DMS153 (cell line): ENCODE data around the gene IL21.
"Not testable (repeated sequence)": the region's sequence is repeated elsewhere in the genome, so short reads cannot be mapped to it uniquely, and the experiment has no call there.

Source experiments
- DNase-seq: peaks from one replicate; lab custom pipeline; 2025; lab: John Stamatoyannopoulos, UW

The IL21 gene

DNA sequence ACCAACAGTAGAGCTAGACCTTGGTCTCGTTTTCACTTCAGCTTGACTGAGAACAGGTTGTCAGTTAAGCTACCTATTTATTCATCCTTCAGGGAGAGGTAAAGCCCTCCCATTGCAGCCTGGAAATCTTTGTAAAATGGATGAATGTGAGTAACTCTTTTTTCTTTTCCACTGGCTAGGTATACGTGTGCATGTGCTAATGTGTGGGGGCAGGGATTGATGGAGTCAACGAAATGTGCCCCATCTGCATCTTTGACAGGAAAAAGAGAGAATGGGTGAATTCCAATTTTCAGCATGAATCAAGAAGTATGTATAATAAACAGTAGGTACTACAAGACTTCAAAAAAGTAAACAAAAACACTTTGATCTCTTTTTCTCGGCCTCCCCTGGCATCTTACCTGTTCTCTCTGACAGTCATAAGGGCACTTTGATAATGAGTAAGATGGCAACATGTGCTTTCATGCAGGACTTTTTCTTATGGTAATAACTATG, at the start of gene IL21:
TSS of gene IL21 (minus strand) at position 51 of the 492 bp plus-strand sequence. CDS start 55 bp downstream, outside the sequence.
- no peak for DNase-seq

GRCh38 chr4:122669911-122670738, 49.3 kb upstream of the IL21 start:
- no peak for DNase-seq

- DNase-seq, result no peak
Measured at GRCh38 chr4:122668241-122668640, 47.4 kb upstream of the IL21 start.

DNA sequence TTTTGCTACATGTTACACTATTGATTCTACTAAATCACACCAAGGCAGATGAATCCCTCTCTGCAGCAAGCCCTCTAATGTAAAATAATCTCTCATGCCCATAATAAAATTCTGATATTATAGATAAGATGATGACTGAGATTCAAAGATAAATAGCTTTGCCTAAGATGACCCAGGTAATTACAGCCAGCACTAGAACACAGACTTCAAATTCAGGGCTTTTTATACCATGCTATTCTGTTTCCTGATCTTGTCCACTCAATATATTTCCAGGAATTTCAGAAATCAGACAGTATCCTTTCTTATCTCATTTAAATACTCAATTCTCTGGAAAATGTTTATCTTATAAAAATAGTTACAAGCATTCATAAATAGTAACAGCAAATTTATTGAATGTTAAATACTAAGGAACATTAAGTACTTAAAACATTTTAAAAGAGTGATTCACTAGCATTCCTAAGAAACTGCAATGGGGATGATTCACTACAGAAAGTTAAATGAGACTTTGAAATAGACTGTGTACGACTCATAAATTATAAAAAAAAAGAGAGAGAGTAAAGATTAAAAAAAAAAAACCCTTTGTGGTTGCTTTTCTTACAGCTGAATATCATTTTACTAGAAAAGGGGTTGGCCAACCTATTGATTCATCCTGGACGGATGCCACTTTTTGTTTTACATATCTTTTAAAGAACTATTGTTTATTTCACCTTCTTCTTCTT, 45.8 kb upstream of the IL21 start:
- no peak for DNase-seq

- no peak for DNase-seq
Measured at GRCh38 chr4:122665161-122665929, 44.5 kb upstream of the IL21 start.

DNA sequence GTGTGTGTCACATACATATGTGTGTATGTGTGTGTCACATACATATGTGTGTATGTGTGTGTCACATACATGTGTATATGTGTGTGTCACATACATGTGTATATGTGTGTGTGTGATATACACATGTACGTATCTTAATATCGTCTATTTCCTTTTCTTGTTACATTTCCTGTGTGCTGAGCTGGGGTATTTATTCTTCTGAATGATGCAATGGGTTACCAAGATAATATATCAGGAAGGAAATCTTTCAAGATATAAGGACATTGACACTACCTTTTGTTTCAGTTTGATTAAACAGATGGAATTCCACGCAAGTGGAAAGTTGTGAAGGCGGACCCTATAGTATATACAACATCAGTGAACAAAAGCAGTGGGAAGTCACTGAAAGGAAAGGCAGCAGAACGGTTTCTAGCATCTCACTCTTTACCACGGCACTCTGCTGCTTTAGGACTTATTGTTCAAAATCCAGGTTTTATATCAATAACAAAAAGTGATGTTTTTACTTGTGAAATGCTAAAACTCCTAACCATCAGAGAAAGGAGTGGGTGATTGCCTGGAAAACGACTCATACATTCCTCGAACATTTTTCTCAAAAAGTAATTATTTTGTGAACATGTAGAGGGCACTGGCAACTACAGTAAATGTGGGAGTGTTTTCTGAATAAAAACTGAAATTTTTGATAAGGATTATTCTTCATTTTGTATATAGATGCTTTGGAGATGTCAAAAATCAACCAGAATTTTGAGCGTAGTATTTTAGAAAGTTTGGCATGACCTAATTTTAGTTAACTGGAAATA, 43.1 kb upstream of the IL21 start:
- DNase-seq, result no peak

DNA sequence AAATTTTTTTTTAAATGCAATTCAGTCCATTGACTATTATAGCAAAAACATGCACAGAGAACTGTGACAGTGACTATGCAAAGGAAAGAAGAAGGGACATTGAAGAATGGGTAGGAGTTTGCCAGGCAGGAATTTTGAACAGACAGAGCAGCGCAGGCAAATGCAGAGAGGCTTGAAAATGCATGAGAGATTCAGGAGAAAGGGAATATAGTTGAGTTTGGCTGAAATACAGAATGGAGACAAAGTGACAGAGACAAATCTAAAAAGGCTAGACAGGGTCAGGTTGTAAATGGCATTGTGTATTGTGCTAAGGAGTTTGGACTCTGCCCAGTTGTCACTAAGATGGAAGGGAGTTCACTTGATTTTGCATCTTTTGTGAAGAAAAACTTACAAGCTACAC, 42.4 kb upstream of the IL21 start:
- DNase-seq, result no peak

DNA sequence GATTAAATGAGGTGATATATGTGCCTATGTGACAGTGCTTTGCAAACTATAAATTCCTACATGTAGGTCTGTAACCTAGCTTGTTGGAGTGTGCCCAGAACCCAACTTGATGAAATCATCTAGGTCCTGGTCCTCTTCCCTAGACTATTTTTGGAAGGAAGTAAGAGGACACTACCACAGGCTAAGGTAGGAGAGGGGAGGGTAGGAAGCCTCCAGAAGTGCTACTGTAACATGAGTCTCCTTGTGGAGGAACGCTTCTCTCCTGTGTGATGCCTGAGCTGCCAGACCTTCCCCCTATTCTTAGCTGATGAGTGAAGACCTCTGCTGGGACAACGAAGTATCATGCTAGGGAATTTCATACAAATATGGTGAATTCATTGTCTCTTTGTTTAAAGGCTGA, 41.8 kb upstream of the IL21 start:
- DNase-seq, result no peak

- no peak for DNase-seq
Measured at GRCh38 chr4:122661176-122662160, 40.6 kb upstream of the IL21 start.

DNA sequence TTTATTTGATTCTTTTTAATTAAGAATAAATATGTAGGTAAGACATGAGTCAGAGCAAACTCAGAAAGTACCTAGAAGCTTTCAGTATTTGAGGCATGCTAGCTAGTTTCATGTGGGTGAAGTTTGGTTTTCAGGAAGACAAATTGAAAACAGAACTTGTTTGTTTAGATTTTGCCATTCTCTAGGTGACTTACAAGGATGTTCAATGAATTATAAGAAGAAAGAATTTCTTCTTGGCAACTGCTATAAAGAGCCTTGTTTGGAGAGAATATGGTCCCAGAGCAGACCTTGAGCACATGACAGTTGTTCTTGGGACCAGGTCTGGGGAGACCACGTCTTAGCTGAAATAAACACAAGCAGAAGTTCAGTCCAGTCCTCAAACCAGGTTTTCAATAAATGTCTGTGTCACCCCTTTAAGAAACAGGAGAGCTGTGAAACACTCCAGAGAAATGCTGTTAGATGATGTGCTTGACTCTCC, 38.0 kb upstream of the IL21 start:
- no peak for DNase-seq

DNA sequence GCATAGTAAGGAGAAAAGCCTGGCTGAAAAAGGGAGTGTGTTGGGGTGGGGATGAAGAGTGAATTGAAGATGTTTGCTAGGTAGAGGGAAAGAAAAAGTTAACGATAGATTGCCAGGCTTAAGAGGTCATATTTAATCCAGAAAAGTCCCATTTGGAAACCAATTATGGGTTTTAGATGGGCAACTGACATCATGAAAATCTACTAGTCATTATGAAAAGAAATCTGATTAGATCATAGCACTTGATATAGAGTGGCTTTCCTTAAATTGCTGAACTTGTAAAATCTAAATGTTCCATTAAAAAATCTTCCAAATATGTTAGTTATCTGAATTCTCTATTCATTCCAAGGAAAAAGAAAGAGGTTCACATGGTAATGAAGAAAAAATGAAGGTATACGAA, 37.5 kb upstream of the IL21 start:
- DNase-seq, result no peak

DNA sequence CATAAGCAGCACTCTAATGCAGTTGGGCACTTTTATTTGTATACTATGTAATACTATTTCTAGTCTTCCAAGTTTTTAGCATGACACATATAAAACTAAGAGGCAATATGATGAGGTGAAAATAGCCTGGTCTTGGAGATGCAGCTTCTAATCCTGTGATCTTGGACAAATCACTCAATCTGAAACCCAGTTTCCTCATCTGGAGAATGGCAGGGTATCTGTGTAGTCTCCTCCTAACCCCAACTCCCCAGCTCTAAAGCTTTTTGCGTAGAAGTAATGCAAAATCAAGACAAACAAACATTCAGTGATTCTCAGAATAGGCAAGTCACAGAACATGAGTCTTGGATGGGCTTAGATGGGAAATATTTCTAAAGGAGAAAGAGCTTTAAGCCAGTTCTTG, 36.7 kb upstream of the IL21 start:
- no peak for DNase-seq

DNA sequence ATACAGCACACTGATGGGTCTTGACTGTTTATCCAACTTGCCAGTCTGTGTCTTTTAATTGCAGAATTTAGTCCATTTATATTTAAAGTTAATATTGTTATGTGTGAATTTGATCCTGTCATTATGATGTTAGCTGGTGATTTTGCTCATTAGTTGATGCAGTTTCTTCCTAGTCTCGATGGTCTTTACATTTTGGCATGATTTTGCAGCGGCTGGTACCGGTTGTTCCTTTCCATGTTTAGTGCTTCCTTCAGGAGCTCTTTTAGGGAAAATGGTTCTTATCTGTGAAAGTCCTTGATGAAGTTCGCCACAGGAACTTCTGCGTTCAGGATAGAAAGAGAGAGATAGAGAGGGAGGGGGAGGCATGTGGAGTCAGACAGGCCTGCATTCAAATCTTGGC, 35.7 kb upstream of the IL21 start:
- not testable (repeated sequence) for DNase-seq

DNA sequence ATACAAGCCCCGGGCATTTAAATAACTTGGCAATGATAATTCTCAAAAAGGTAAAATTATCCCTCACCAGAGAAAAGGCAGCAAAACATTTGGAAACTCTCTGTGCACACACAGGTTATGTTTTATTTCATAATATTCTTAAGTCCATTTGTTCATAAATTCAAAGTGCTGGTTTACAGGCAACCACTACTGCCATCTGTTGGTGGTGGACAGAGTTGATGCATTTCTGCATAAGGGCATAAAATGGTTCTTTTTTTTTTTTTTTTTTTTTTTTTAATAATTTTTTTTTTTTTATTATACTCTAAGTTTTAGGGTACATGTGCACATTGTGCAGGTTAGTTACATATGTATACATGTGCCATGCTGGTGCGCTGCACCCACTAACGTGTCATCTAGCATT, 31.5 kb upstream of the IL21 start:
- DNase-seq, result no peak

- DNase-seq, result no peak
Measured at GRCh38 chr4:122650148-122650547, 29.3 kb upstream of the IL21 start.

DNA sequence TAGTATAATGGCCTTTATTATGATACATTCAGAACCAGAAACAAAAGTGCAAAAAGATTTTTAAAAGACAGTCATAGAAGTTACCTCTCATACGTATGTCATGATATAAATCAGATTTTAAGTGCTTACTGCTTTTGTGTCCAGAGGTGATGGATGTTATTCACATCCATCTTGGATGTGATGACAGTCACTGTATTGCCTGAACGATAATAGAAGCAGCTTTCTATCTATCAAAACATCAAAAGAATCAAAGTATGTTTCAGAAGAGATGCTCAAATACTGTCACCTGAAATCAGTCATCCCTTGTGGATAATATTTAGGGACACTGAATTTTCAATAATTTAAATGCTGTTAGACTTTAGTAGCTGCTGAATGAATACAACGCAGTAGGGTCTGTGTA, 26.8 kb upstream of the IL21 start:
- no peak for DNase-seq

- DNase-seq, result no peak
Measured at GRCh38 chr4:122643257-122643656, 22.4 kb upstream of the IL21 start.

- no peak for DNase-seq
Measured at GRCh38 chr4:122639181-122639580, 18.3 kb upstream of the IL21 start.

DNA sequence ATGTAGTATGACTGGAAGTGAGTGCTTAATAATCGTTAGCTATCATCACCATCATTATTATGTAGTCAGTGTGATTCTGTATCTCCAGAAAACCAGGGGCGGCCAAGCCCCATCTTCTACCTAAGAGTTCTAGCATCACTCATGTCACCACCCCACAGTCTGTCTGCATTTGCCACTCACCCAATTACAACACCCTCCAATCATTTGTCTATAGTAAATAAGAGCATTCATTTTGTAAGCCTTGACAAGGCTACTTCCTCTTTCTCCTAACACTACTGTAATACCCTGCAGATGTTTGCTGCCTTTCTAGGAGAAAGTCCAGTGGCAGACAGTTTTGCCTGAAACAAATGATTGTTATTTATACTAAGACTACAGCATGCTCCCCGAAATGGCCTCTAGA, 15.8 kb upstream of the IL21 start:
- DNase-seq, result no peak

- DNase-seq, result no peak
Measured at GRCh38 chr4:122635205-122635604, 14.3 kb upstream of the IL21 start.
